ENCODE measurements around the gene EXOSC5.

Gene EXOSC5

GRCh38 chr19:41426952-41427646, 29.9 kb upstream of the EXOSC5 start, which contains the start of gene B3GNT8:
B3GNT8 (minus strand) TSS chr19:41427374; CDS start chr19:41426778, 596 bp downstream.
- peak in 2 of 4 experiments; percentile 28 for DNase-seq (ENCODE audit: low read depth in 4 of 4, low spot score in 1 of 4)

- no peak for DNase-seq (ENCODE audit: low read depth in 4 of 4, low spot score in 1 of 4)
Measured at GRCh38 chr19:41426116-41426841, 29.1 kb upstream of the EXOSC5 start.

DNA sequence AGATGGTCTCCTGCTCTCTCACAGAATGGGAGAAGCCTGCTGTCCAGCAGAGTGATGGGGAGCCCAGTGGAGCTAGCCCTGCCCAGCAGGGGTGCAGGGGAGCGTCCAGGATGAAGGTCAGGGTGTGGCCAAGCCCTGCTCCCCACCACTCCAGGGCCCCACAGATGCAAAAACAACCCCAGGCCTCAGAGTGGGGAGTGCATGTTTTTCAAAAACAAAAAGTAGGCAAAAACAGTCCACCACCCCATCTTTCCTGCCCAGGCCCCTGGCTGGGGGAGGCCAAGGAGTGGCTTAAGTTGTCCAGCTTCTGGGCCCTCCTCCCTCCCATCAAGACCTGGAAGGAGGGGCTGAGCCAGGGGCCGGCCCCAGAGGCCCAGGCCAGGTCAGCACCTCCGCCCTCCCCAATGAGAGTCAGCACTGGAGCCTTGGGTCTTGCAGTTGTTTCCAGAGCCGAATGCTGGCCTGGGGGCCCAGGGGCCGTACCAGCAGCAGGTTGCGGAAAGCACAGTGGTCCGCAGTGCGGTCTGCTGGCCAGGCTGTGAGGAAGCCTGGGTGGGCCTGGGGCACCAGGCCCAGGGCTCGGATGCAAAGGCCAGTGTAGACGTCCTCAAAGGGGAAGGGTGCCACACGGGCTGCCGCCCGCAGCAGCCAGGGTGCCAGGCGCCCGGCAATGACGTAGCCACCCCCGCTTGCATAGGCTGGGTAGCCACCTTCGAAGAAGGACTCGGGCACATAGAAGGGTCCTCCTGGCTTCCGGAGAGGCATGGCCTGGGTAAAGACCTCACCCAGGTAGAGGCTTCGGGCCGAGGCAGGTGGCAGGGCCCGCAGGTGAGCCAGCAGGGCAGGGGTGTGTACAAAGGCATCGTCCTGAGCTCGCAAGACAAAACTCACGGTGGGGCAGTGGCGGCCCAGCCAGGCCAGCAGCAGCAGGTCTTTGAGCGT, 28.3 kb upstream of the EXOSC5 start:
- no peak for DNase-seq (ENCODE audit: low read depth in 4 of 4, low spot score in 1 of 4)

DNA sequence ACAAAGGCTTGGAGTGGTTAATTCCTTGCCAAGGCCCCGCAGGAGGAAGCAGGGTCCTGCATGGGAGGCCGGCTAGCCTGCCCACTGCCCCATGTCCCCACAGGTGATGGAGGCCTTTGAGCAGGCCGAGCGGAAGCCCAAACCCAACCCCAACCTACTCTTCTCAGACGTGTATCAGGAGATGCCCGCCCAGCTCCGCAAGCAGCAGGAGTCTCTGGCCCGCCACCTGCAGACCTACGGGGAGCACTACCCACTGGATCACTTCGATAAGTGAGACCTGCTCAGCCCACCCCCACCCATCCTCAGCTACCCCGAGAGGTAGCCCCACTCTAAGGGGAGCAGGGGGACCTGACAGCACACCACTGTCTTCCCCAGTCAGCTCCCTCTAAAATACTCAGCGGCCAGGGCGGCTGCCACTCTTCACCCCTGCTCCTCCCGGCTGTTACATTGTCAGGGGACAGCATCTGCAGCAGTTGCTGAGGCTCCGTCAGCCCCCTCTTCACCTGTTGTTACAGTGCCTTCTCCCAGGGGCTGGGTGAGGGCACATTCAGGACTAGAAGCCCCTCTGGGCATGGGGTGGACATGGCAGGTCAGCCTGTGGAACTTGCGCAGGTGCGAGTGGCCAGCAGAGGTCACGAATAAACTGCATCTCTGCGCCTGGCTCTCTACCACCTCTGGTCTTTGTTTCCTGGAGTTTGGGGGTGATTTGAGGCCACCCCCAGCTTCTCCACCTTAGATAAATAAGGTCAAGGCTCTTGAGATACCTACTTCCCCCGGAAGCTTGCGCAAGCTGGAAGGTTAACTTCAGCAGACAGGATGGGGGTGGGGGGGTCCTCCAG, 27.4 kb upstream of the EXOSC5 start:
- DNase-seq (ENCODE audit: low read depth in 4 of 4, low spot score in 1 of 4), result no peak

GRCh38 chr19:41422955-41423354, 25.8 kb upstream of the EXOSC5 start:
- no peak for DNase-seq (ENCODE audit: low read depth in 4 of 4, low spot score in 1 of 4)

GRCh38 chr19:41422456-41422855, 25.3 kb upstream of the EXOSC5 start:
- DNase-seq (ENCODE audit: low read depth in 4 of 4, low spot score in 1 of 4), result no peak

DNA sequence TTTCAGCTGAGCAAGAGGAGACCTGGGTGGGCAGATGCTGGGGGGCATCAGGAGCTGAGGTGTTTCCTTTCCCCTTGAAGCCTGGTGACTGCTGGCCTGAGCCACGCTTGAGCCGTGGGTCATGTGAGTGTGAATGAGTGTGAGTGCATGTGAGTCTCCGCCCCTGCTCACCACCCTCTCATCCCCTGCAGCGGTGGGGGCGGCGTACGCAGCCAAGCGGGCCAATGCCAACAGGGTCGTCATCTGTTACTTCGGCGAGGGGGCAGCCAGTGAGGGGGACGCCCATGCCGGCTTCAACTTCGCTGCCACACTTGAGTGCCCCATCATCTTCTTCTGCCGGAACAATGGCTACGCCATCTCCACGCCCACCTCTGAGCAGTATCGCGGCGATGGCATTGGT, 24.8 kb upstream of the EXOSC5 start:
- DNase-seq (ENCODE audit: low read depth in 4 of 4, low spot score in 1 of 4), result no peak

GRCh38 chr19:41421314-41421713, 24.2 kb upstream of the EXOSC5 start:
- no peak for DNase-seq (ENCODE audit: low read depth in 4 of 4, low spot score in 1 of 4)

- no peak for DNase-seq (ENCODE audit: low read depth in 4 of 4, low spot score in 1 of 4)
Measured at GRCh38 chr19:41420101-41420880, 23.1 kb upstream of the EXOSC5 start.

- no peak for DNase-seq (ENCODE audit: low read depth in 4 of 4, low spot score in 1 of 4)
Measured at GRCh38 chr19:41416194-41416674, 19.1 kb upstream of the EXOSC5 start.

DNA sequence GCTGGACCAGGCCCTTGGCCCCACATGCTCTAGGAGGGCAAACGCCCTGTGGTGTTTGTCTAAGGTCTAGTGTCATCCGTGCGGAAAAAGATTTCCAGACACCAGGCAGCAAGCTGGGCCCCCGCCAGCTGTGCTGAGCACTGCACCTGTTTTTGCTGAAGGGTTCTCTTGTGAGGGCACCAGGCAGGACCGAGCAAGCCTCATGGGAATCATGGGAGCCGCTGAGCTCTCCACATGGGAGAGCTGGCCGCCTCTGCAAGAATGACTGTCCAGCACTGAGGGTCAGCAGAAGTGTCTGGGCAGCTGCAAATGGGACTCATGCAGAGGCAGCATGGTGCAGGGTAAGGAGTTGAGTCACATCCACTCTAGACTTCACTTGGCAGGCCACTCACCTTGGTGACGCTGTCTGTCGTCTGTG, 18.0 kb upstream of the EXOSC5 start:
- DNase-seq (ENCODE audit: low read depth in 4 of 4, low spot score in 1 of 4), result no peak

DNA sequence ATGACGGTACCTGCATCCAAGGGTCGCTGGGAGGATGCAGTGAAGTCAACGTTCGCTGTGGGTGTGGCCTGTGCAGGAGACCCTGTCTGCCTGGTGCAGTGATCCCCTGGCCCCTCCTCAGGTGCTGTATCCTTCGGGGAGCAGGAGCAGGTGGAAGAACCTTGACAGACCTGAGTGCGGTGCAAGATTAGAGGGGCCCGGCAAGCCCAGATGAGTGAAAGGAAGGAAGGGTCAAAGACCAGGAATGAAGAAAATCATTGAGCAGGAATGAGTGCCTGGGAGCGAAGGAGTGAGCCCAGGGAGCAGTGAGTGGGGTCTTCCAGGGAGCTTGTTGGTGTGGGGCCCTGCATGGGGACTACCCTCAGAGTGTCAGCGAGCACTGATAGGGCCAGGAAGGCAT, 17.3 kb upstream of the EXOSC5 start:
- DNase-seq (ENCODE audit: low read depth in 4 of 4, low spot score in 1 of 4), result no peak

DNA sequence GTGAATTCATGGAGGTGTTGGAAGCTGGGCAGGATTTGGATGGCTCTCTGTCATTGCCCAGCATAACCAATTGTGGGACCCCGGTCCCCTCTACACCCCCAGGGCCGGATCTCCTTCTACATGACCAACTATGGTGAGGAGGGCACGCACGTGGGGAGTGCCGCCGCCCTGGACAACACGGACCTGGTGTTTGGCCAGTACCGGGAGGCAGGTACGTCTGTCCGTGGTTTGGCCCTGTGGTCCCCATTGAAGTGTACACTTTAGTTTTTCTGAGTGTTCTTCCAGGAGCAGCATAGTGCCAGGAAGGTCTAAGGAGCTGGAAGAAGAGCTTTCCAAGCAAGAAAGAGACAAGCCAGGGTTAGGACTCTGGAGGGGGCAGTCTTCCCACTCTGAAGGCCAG, 16.8 kb upstream of the EXOSC5 start:
- DNase-seq (ENCODE audit: low read depth in 4 of 4, low spot score in 1 of 4), result no peak

GRCh38 chr19:41412953-41413352, 15.8 kb upstream of the EXOSC5 start:
- no peak for DNase-seq (ENCODE audit: low read depth in 4 of 4, low spot score in 1 of 4)

- no peak for DNase-seq (ENCODE audit: low read depth in 4 of 4, low spot score in 1 of 4)
Measured at GRCh38 chr19:41411968-41412265, 14.8 kb upstream of the EXOSC5 start.

DNA sequence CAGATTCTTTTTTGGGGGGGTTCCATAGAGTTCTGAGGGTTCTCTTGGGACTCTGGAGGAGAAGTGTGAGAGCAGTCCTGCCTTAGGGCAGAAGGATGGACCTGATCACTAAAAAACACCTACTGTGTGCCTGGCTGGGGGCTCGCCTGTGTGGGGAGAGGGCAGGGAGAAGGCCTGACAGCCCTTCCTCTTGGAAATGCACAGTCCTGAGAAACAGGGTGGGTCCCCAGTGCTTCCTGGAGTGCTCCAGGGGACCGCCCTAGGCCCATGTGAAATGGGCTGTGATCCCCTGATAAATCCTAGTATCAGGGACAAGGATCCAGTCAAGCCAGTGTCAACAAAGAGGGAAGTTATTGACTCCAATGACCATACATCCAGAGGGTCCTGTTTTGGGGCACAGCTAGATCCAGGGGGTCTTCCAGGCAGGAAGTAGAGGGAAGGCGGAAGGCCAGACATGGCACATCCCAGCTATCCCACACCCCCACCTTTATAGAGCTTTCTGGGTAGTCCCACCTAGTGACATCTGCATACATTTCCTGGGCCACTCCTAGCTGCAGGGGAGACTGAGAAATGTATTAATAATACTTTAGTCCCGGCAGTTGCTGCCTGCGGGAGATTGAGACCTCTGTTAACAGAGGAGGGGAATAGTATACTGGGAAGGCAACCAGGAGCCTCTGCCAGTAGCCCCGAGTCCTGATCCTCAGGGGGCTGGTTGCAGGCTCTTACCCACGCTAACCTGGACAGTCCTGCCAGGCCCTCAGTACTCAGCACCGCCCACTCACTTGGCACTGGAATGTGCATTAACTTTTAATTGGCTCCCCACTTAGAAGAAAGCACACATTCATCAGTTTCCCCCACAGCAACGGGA, 14.2 kb upstream of the EXOSC5 start:
- no peak for DNase-seq (ENCODE audit: low read depth in 4 of 4, low spot score in 1 of 4)

GRCh38 chr19:41410336-41411054, 13.3 kb upstream of the EXOSC5 start:
- DNase-seq (ENCODE audit: low read depth in 4 of 4, low spot score in 1 of 4), result no peak

DNA sequence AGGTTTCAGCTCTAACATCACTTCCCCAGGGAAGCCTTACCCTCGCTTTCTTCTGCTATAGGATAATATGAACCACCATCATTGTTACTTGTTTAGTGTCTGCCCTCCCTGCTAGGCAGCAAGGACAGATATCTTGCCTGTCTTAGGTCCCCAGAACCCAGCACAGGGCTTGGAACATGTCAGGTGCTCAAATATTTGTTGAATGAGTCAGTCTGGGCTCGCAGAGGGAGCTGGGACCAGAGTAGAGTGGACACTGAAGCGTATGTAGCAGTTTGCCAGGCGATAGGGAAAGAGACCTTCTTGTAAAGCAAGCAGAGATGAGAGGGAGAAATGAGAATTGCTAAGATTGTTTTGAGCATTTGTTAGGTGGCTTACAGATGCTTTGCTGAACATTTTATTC, 12.1 kb upstream of the EXOSC5 start:
- DNase-seq (ENCODE audit: low read depth in 4 of 4, low spot score in 1 of 4), result no peak
